ENCODE measurements around the gene TPSAB1.

GRCh38 chr16:1198194-1198593 lies 42.3 kb upstream of the TPSAB1 start:
- TF ChIP-seq, protein P1, sequence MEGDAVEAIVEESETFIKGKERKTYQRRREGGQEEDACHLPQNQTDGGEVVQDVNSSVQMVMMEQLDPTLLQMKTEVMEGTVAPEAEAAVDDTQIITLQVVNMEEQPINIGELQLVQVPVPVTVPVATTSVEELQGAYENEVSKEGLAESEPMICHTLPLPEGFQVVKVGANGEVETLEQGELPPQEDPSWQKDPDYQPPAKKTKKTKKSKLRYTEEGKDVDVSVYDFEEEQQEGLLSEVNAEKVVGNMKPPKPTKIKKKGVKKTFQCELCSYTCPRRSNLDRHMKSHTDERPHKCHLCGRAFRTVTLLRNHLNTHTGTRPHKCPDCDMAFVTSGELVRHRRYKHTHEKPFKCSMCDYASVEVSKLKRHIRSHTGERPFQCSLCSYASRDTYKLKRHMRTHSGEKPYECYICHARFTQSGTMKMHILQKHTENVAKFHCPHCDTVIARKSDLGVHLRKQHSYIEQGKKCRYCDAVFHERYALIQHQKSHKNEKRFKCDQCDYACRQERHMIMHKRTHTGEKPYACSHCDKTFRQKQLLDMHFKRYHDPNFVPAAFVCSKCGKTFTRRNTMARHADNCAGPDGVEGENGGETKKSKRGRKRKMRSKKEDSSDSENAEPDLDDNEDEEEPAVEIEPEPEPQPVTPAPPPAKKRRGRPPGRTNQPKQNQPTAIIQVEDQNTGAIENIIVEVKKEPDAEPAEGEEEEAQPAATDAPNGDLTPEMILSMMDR (IDR thresholded peaks at IDR 0.05) = no peak
- TF ChIP-seq POLR2A (IDR thresholded peaks at IDR 0.05) = no peak

Measured in thyroid gland (tissue), 4 donors.